ENCODE measurements around the gene LOC128125822.

LOC128125822 gene

GRCh38 chr6:63537959-63538300 is 34.4 kb upstream of the LOC128125822 start:
- no peak for DNase-seq
- Histone ChIP-seq H3K27me3 (replicated peaks in 1 of 7) (no peaks in the 10 kb centered on the region), H3K27ac (no peak overlapping the region), H3K4me3 (no peak overlapping the region), H3K4me1 (no peaks in the 10 kb centered on the region), H3K9me3 (no peaks in the 10 kb centered on the region), H3K36me3 (no peaks in the 10 kb centered on the region)
- TF ChIP-seq POLR2A (IDR thresholded peaks at IDR 0.05) (no peak), CTCF (IDR thresholded peaks at IDR 0.05 in 8 of 11, conservative IDR thresholded peaks at IDR 0.05 in 3 of 11) (no peak), POLR2AphosphoS5 (IDR thresholded peaks at IDR 0.05) (no peak)
- intact Hi-C loops (cut with DNase I; ENCODE audit: low total_unique reads), result no loop called here

- intact Hi-C loops (cut with DNase I; ENCODE audit: low total_unique reads), result no loop called here
- no peaks in the 10 kb centered on the region for H3K36me3 ChIP-seq
- TF ChIP-seq CTCF (IDR thresholded peaks at IDR 0.05 in 8 of 11, conservative IDR thresholded peaks at IDR 0.05 in 3 of 11) (no peak), POLR2A (IDR thresholded peaks at IDR 0.05) (no peak), POLR2AphosphoS5 (IDR thresholded peaks at IDR 0.05) (no peak)
- H3K4me1 ChIP-seq, result no peaks in the 10 kb centered on the region
- no peak overlapping the region for H3K27ac ChIP-seq
- no peak for DNase-seq
- 88 to 100% (median 92%) methylated on average over 1 of the region's 1 CpG for WGBS, 5 donors
- H3K27me3 ChIP-seq (replicated peaks in 1 of 7), result no peaks in the 10 kb centered on the region
- H3K9me3 ChIP-seq, result no peaks in the 10 kb centered on the region
- H3K4me3 ChIP-seq, result no peak overlapping the region
These were observed 33.7 kb upstream of the LOC128125822 start for GRCh38 chr6:63538550-63538949.

- Histone ChIP-seq H3K4me3 (no peak overlapping the region), H3K4me1 (no peaks in the 10 kb centered on the region), H3K27ac (no peak overlapping the region), H3K36me3 (no peaks in the 10 kb centered on the region), H3K27me3 (replicated peaks in 1 of 7) (peaks cover 0 to 3% (median 0%) of the 10 kb centered on the region in 7 donors), H3K9me3 (no peaks in the 10 kb centered on the region)
- DNase-seq, result no peak
- 73 to 95% (median 84%) methylated on average over 1 of the region's 1 CpG for WGBS, 5 donors
- TF ChIP-seq CTCF (IDR thresholded peaks at IDR 0.05 in 8 of 11, conservative IDR thresholded peaks at IDR 0.05 in 3 of 11), result no peak
- TF ChIP-seq POLR2A (IDR thresholded peaks at IDR 0.05), result no peak
- TF ChIP-seq POLR2AphosphoS5 (IDR thresholded peaks at IDR 0.05), result no peak
- intact Hi-C loops (cut with DNase I; ENCODE audit: low total_unique reads), result no loop called here
These were observed 29.3 kb upstream of the LOC128125822 start for GRCh38 chr6:63543001-63543400.

GRCh38 chr6:63543982-63544381 is 28.3 kb upstream of the LOC128125822 start:
- Histone ChIP-seq H3K36me3 (no peaks in the 10 kb centered on the region), H3K27me3 (replicated peaks in 1 of 7) (peaks cover 0 to 3% (median 0%) of the 10 kb centered on the region in 7 donors), H3K4me3 (no peak overlapping the region), H3K9me3 (no peaks in the 10 kb centered on the region), H3K4me1 (no peaks in the 10 kb centered on the region), H3K27ac (no peak overlapping the region)
- DNase-seq, result no peak
- TF ChIP-seq POLR2AphosphoS5 (IDR thresholded peaks at IDR 0.05), result no peak
- no peak for TF ChIP-seq POLR2A (IDR thresholded peaks at IDR 0.05)
- TF ChIP-seq CTCF (IDR thresholded peaks at IDR 0.05 in 8 of 11, conservative IDR thresholded peaks at IDR 0.05 in 3 of 11), result no peak
- 60 to 75% (median 63%) methylated on average over 3 of the region's 3 CpGs for WGBS, 5 donors
- intact Hi-C loops (cut with DNase I; ENCODE audit: low total_unique reads), result no loop called here

Data from spleen (tissue), 11 donors.